Gastroesophageal sphincter (tissue), 4 donors: Measurements from ENCODE around the gene TEKT2. TPM values are rescaled to one million over a fixed set of nuclear protein-coding genes. Genes with fewer than 3 reads are reported as not detected.
A peak's percentile ranks its signal among the peaks of the same experiment; 100 is the strongest.

Experiments
- ATAC-seq: fragments of 150-250 bp; one replicate; pipeline ENCODE4 v1.9.1; 2016; ENCODE audit warnings: mild to moderate bottlenecking, moderate library complexity
- H3K27ac ChIP-seq, 4 donors: fragments of 200-600 bp; sonication (generic) in 3 of 4; 1 replicate in 3 of 4; 2 replicates in 1 of 4; pipeline ENCODE4 v1.5.1; 2016 to 2019
- H3K27me3 ChIP-seq: fragments of 200-600 bp; sonication (generic); one replicate; pipeline ENCODE4 v1.5.1; 2019
- H3K36me3 ChIP-seq, 2 donors: fragments of 200-600 bp; sonication (generic); one replicate each; pipeline ENCODE4 v1.5.1; 2019; ENCODE audit warnings: control low read depth in 1 of 2
- H3K4me1 ChIP-seq, 3 donors: fragments of 200-600 bp; sonication (generic); 1 replicate in 2 of 3; 2 replicates in 1 of 3; pipeline ENCODE4 v1.5.1; 2016 to 2019; ENCODE audit warnings: control low read depth in 2 of 3
- H3K4me3 ChIP-seq, 2 donors: fragments of 200-600 bp; sonication (generic); one replicate each; pipeline ENCODE4 v1.5.1; 2019; ENCODE audit warnings: mild to moderate bottlenecking in 1 of 2, moderate library complexity in 1 of 2
- H3K9me3 ChIP-seq, 3 donors: fragments of 200-600 bp; sonication (generic); one replicate each; pipeline ENCODE4 v1.5.1; 2017 to 2019; ENCODE audit warnings: control low read depth in 2 of 3
- EP300 ChIP-seq: sonication (generic); formaldehyde crosslinking; IDR thresholded peaks from one replicate; pipeline ENCODE4 v1.6.1; 2017; ENCODE audit warnings: antibody characterized with exemption, mild to moderate bottlenecking
- POLR2A ChIP-seq, 2 donors: fragments of 450-650 bp; IDR thresholded peaks; one replicate each; pipeline ENCODE4 v1.6.1; 2017; ENCODE audit warnings: antibody characterized with exemption in 2 of 2, mild to moderate bottlenecking in 2 of 2, moderate library complexity in 1 of 2
- POLR2AphosphoS5 ChIP-seq: sonication (generic); formaldehyde crosslinking; IDR thresholded peaks from one replicate; pipeline ENCODE4 v1.6.1; 2017; ENCODE audit warnings: antibody characterized with exemption
- WGBS, 2 donors: methylation state at CpG; one replicate each; pipeline ENCODE4 v1.1.5; 2018; ENCODE audit warnings: low coverage in 1 of 2; 5-methylcytosine and 5-hydroxymethylcytosine counted together
- total RNA-seq, 4 donors: library from RNA; depleted of rRNA; stranded (reverse); fragments of >200 nt; gene quantifications; one replicate each; pipeline ENCODE4 v1.1.0, GENCODE V29; 2016
- TF ChIP-seq, protein P1 (sequence below), 4 experiments: fragments of 200-600 bp in 2 of 4; fragments of 450-650 bp in 2 of 4; sonication (generic) in 1 of 4; IDR thresholded peaks; one replicate each; pipeline ENCODE4 v1.5.1; 2017 to 2019; ENCODE audit warnings: antibody characterized with exemption in 4 of 4, mild to moderate bottlenecking in 2 of 4, moderate library complexity in 2 of 4

TEKT2 gene
- total RNA-seq, 4 donors from 2014 or later, result 0.73 TPM; not detected in 3

DNA sequence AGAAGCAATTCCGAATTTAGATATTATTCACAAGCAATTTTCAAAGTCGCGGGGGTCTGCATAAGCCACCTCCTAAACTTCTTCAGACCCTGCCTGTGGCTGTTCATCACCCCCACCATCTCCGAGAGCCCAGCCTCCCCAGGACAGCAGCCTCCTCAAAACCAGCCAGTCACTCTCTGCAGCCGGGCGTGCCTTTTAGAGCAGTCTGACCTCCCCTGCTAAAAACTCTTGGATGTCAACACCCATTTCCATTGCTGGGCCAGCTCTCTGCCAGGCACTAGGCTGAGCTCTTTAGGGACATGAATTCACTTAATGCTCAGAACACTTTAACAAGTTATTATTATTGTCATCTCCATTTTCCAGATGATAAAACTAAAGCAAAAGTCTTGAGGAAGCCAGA is 16.5 kb downstream of the TEKT2 start:
- TF ChIP-seq, protein P1, sequence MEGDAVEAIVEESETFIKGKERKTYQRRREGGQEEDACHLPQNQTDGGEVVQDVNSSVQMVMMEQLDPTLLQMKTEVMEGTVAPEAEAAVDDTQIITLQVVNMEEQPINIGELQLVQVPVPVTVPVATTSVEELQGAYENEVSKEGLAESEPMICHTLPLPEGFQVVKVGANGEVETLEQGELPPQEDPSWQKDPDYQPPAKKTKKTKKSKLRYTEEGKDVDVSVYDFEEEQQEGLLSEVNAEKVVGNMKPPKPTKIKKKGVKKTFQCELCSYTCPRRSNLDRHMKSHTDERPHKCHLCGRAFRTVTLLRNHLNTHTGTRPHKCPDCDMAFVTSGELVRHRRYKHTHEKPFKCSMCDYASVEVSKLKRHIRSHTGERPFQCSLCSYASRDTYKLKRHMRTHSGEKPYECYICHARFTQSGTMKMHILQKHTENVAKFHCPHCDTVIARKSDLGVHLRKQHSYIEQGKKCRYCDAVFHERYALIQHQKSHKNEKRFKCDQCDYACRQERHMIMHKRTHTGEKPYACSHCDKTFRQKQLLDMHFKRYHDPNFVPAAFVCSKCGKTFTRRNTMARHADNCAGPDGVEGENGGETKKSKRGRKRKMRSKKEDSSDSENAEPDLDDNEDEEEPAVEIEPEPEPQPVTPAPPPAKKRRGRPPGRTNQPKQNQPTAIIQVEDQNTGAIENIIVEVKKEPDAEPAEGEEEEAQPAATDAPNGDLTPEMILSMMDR (IDR thresholded peaks at IDR 0.05), result no peak
- TF ChIP-seq EP300 (no peak), POLR2A (IDR thresholded peaks at IDR 0.05) (no peak), POLR2AphosphoS5 (no peak)
- ATAC-seq, result no peak
- Histone ChIP-seq H3K4me3 (no peak overlapping the region), H3K27ac (peak overlapping the region in 2 of 4 donors; percentile 3 to 30), H3K4me1 (peaks cover 0 to 15% (median 5%) of the 10 kb centered on the region in 3 donors), H3K27me3 (no peaks in the 10 kb centered on the region), H3K36me3 (peaks cover 0 to 22% of the 10 kb centered on the region in 2 donors), H3K9me3 (no peaks in the 10 kb centered on the region)
- WGBS, 2 donors, result 35% methylated on average over 6 of the region's 6 CpGs; no CpG with 5 or more reads in 1 of the 2 donors

GRCh38 chr1:36101546-36101945 is 17.7 kb downstream of the TEKT2 start:
- no peaks in the 10 kb centered on the region for H3K27me3 ChIP-seq
- 91 to 100% methylated on average over 4 to 5 of the region's 5 CpGs for WGBS, 2 donors
- TF ChIP-seq POLR2AphosphoS5 (no peak), POLR2A (IDR thresholded peaks at IDR 0.05) (no peak)
- TF ChIP-seq, protein P1 (IDR thresholded peaks at IDR 0.05), result no peak
- H3K9me3 ChIP-seq, result no peaks in the 10 kb centered on the region
- peaks cover 0 to 12% of the 10 kb centered on the region in 2 donors for H3K36me3 ChIP-seq
- no peak overlapping the region for H3K27ac ChIP-seq
- no peak overlapping the region for H3K4me3 ChIP-seq
- ATAC-seq, result no peak
- peaks cover 0 to 15% (median 5%) of the 10 kb centered on the region in 3 donors for H3K4me1 ChIP-seq

- H3K4me3 ChIP-seq, result no peak overlapping the region
- 23 to 47% methylated on average over 2 to 3 of the region's 5 CpGs for WGBS, 2 donors
- TF ChIP-seq, protein P1 (IDR thresholded peaks at IDR 0.05), result no peak
- TF ChIP-seq POLR2AphosphoS5 (no peak), POLR2A (IDR thresholded peaks at IDR 0.05) (no peak), EP300 (no peak)
- H3K4me1 ChIP-seq, result no peaks in the 10 kb centered on the region
- H3K27ac ChIP-seq, result no peak overlapping the region
- H3K36me3 ChIP-seq, result no peaks in the 10 kb centered on the region
- ATAC-seq, result no peak
- no peaks in the 10 kb centered on the region for H3K27me3 ChIP-seq
- H3K9me3 ChIP-seq, result no peaks in the 10 kb centered on the region
Measured at GRCh38 chr1:36106269-36106668, 22.4 kb downstream of the TEKT2 start.

- no peak for TF ChIP-seq EP300
- TF ChIP-seq, protein P1 (IDR thresholded peaks at IDR 0.05), result no peak
- TF ChIP-seq POLR2A (IDR thresholded peaks at IDR 0.05), result no peak
- Histone ChIP-seq H3K4me1 (no peaks in the 10 kb centered on the region), H3K27me3 (no peaks in the 10 kb centered on the region), H3K36me3 (no peaks in the 10 kb centered on the region), H3K4me3 (no peak overlapping the region), H3K9me3 (no peaks in the 10 kb centered on the region), H3K27ac (no peak overlapping the region)
- no peak for ATAC-seq
- WGBS, 2 donors, result 60 to 93% methylated on average over 1 to 3 of the region's 9 CpGs
Measured at GRCh38 chr1:36107394-36107793, 23.5 kb downstream of the TEKT2 start.

DNA sequence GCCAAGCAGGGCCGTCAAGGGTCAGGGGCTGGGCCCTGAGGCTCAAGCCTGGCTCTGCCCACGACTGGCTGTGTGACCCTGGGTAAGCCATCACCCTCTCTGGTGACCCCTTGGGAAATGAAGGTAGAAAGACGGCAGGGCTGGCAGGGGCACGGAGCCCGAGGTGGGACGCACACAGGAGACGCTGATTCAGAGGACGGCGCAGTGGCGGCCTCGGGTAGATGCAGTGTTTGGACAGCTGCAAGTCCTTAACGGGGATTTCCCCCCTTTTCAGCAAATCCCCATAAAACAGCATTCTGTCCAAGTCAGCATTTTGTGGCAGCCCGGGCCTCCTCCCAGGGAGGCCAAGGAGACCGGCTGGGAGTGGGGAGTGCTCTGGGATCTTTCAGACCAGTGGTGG is 24.4 kb downstream of the TEKT2 start:
- ATAC-seq, result no peak
- 70 to 76% methylated on average over 2 to 3 of the region's 14 CpGs for WGBS, 2 donors
- Histone ChIP-seq H3K27me3 (no peaks in the 10 kb centered on the region), H3K9me3 (no peaks in the 10 kb centered on the region), H3K27ac (no peak overlapping the region), H3K36me3 (no peaks in the 10 kb centered on the region), H3K4me3 (no peak overlapping the region), H3K4me1 (no peaks in the 10 kb centered on the region)
- no peak for TF ChIP-seq POLR2A (IDR thresholded peaks at IDR 0.05)
- TF ChIP-seq EP300, result no peak
- TF ChIP-seq, protein P1 (IDR thresholded peaks at IDR 0.05), result no peak
- TF ChIP-seq POLR2AphosphoS5, result no peak
